OCI-LY3 (cell line): ENCODE data around the gene DNAI2.

Experiments
- EZH2phosphoT487 ChIP-seq: fragments of 200-600 bp; shearing (Covaris generic); IDR thresholded peaks from 2 replicates; pipeline ENCODE4 v1.6.1; 2018; ENCODE audit warnings: antibody characterized with exemption, mixed run types, low read depth
- TF ChIP-seq, protein P1 (sequence below): fragments of 200-600, 300-600 bp; sonication (generic); IDR thresholded peaks from 2 replicates; pipeline ENCODE4 v1.5.1; 2014; ENCODE audit warnings: antibody characterized with exemption, low read length, low read depth

DNA sequence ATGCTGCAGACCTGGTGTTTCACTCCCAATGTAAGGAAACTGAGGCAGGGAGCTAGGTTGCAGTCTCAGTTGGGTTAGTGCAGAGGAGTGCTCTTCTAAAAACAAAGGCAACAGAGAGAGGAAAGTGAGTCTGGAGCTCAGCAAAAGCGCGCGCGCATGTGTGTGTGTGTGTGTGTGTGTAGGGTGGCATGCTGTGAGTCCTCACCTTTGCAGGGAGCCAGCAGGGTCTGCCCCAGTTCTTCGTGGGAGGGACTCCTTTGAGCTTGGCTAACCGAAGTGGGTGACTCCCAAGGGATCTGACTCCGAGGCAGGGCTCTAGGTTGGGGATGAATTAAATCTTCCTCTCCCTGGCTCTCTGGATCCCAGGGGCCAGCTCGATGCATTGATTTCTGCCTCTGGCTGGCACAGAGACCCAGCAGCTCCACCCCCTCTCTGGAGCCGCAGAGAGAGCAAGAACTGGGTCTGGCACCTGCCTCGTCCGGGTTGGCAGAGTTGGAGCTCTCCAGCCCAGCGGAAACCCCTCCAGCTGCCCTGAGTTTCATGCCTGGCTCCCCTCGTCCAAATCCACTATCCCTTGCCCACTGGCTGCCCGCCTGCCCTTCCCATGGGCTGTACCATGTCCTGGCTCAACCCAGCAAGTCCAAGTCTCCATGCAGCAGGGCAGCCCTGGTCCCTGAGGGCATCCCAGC lies 88.9 kb downstream of the DNAI2 start:
- TF ChIP-seq, protein P1, sequence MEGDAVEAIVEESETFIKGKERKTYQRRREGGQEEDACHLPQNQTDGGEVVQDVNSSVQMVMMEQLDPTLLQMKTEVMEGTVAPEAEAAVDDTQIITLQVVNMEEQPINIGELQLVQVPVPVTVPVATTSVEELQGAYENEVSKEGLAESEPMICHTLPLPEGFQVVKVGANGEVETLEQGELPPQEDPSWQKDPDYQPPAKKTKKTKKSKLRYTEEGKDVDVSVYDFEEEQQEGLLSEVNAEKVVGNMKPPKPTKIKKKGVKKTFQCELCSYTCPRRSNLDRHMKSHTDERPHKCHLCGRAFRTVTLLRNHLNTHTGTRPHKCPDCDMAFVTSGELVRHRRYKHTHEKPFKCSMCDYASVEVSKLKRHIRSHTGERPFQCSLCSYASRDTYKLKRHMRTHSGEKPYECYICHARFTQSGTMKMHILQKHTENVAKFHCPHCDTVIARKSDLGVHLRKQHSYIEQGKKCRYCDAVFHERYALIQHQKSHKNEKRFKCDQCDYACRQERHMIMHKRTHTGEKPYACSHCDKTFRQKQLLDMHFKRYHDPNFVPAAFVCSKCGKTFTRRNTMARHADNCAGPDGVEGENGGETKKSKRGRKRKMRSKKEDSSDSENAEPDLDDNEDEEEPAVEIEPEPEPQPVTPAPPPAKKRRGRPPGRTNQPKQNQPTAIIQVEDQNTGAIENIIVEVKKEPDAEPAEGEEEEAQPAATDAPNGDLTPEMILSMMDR, result no peak
- TF ChIP-seq EZH2phosphoT487, result no peak
